VCaP (cell line): ENCODE data around the gene MPPED1.
A peak's percentile ranks its signal among the peaks of the same experiment; 100 is the strongest.

ENCODE experiments used
- H3K27ac ChIP-seq: fragments of 450-650 bp; 2 replicates; pipeline ENCODE4 v1.5.1; 2017
- TF ChIP-seq, protein P1 (sequence below): fragments of 450-650 bp; conservative IDR thresholded peaks from 2 replicates; pipeline ENCODE4 v1.5.1; 2017; ENCODE audit warnings: mild to moderate bottlenecking, moderate library complexity

Gene MPPED1

DNA sequence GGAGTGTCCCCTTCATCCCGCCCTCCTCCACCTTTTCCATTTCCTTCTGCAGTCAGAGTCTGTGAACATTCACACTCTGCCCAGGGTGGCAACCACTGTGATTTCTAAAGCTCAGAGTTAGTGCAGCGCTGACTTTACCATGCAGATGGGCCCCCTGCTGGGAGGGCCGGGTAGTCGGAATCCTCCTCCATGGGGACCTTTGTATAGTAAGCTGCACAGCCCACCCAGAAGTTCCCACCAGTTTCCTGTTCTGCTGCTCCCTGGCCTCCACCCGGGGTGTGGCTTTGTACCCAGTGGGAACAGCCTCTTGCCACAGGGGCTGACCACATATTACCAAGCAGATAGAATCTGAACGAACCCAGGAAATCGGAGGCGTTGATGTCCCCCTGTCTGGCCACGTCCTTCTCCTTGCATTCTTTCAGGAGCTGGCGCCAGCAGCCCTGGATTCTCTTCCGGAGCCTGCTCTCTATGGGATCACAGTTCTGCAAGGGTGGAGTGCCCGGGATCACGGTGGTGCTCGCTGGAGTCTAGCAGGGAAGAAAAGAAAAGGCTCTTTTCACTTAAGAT is 125.3 kb downstream of the MPPED1 start:
- TF ChIP-seq, protein P1, sequence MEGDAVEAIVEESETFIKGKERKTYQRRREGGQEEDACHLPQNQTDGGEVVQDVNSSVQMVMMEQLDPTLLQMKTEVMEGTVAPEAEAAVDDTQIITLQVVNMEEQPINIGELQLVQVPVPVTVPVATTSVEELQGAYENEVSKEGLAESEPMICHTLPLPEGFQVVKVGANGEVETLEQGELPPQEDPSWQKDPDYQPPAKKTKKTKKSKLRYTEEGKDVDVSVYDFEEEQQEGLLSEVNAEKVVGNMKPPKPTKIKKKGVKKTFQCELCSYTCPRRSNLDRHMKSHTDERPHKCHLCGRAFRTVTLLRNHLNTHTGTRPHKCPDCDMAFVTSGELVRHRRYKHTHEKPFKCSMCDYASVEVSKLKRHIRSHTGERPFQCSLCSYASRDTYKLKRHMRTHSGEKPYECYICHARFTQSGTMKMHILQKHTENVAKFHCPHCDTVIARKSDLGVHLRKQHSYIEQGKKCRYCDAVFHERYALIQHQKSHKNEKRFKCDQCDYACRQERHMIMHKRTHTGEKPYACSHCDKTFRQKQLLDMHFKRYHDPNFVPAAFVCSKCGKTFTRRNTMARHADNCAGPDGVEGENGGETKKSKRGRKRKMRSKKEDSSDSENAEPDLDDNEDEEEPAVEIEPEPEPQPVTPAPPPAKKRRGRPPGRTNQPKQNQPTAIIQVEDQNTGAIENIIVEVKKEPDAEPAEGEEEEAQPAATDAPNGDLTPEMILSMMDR: peak; percentile 69

DNA sequence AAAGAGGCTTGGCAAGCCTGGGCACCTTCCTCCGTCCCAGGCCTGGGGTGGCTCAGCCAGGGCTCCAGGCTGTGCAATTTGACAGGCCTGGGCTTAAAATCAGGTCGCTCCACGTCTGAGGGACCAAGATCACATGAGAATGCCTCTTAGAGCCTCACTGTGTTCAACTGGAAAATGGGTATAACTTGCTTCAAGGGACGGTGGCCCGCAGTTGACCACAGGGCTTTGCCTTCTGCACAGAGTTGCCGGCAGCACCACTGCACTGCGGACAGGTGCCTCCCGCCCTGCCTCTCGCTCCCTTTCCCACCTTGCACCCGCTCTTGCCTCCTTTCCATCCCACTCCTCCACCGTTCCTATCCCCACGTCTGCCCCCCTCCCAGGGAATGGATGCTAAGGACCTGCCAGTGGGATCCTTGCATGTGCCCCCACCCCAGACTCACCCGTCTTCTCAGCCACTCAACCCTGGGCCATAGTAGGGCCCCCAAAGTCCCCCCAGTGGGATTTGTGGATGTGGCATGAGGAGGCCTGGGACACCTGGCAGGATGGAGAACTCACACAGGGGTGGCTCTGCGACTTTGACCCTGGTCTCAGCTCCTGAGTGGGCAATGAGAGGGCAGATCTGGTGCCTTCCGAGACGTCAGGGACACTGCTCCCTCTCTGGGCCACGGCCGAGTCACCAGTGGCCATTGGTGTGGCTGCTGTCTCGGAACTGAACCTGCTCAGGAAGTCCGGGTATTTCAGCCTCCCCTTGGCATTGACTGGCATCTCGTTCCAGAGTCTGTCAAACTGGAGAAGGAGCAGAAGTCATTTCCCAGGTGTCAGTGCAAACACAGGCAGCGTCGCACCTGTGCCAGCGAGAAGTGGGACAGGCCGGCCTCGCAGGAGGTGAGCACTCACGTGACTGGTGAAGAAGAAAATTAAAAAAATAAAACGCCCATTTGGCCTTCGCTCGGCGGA is 128.0 kb downstream of the MPPED1 start:
- TF ChIP-seq, protein P1: no peak
- no peak overlapping the region for H3K27ac ChIP-seq

More for the DNA sequence above, 125.3 kb downstream of the MPPED1 start:
- H3K27ac ChIP-seq: no peak overlapping the region

DNA sequence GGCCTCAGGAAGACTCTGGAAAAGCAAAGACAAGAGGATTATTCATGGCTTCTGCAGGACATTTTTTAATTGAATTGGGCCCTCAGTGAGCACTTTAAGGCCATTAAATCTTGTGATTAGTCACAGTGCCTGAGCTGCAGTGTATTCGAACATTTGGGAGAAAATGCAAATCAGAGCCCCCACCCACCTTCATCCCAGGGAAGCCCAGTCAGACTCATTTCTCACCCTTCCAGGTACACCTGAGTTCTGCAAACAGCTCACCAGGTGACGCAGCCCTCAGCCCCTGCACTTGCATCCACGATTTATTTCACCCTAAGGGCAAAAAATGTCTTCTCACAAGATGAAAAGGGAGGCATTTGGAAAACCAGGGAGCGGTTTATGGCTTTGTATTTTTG is 128.7 kb downstream of the MPPED1 start:
- TF ChIP-seq, protein P1: no peak
- H3K27ac ChIP-seq: no peak overlapping the region

DNA sequence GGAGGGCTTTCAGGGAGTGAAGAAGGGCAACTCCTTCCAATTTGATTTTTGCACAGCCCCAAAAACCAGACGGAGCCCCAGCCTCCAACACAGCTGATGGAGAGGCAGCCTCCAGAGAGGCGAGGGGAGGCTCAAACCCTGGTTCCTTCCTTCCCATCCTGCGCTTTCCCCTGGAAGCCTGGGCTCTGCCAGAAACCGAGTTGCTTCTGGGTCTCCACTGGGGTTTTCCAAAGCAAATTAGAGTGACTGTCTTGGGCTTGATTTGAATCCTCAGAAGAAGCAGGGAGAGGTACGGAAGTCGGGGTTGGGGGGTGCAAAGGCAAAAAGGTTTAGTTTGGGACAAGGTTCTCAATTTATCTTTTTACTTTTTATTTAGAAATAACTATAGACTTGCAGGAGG is 129.2 kb downstream of the MPPED1 start:
- H3K27ac ChIP-seq: no peak overlapping the region
- TF ChIP-seq, protein P1: no peak

DNA sequence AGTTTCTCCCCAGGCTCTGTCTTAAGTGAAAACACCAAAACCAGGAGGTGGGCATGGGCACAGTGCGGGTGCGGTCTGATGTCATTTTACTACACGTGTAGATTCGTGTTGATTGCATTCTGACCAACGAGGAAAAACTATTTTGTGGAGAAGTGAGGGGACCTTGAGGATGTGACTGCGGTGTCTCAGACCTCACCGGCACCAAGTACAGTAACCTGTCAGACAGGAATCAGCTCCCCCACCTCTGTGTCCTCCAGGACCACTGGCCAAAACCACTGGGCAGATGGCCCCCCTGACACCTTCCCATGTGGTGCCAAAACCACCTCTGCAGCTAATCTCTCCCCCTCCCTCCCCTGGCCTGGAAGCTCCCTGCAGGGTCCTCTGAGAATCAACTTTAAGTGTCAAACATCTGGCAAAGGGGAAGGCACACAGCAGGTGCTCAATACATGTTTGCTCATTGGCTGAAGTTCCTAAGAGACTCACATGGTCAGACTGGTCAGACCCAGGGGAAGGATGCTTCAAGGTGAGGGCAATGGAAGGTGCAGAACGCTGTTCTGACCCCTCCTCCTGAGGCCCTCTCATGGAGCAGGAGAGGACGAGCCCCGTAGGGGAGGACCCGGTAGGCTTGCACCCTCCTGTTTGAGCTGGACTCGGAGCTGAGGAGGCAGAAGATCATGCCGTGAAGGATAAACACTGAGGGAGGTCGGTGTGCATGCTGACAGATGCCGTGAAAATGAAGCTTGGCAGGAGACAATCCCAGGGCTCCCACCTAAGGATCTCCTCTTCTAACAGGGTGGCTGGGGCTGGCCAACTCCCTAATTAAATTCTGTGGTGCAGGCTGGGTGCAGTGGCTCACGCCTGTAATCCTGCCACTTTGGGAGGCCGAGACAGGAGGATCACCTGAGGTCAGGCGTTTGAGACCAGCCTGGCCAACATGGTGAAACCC is 129.9 kb downstream of the MPPED1 start:
- TF ChIP-seq, protein P1: no peak
- no peak overlapping the region for H3K27ac ChIP-seq

DNA sequence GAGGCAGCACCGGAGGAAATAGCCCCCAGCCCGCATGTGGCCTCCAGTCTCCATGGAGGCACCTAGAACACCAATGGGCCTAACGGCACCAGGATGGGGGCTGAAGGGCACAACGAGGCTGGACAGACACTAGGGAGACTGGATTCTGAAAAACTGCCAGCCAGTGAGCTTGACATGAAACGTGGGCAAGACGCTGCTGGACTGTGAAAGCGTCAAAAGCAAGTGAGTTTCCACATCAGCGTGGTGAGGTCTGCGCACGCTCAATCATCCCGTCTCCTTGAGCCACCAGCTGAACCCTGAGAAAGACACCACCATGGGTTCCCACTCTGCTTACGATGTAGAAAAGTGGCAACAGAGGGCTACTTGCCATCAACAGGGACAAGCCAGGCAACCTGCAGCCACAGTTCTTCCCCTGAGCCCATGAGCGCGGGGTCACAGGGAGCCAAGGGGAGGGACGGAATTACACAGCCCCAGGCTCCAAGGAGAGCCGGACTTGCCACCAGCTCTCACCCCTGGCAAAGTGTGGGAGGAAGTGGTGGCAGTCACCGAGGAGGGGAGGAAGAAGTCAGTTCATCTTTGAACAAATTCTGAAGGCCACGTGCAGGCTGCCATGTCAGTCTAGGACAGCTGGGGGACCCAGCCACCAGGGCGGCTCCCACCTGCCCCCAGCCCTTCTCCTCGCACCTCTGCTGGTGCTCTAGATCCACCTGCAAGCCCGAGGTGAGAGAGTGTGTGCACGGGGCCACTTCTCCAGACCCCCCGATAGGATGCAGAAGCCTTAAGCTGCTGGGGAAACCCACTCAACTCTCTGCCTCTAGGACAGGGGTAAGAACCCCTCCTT is 131.1 kb downstream of the MPPED1 start:
- TF ChIP-seq, protein P1: no peak
- no peak overlapping the region for H3K27ac ChIP-seq
